HCT116 (cell line): ENCODE measurements around the gene SERGEF. TPM values are rescaled to one million over a fixed set of nuclear protein-coding genes. Genes with fewer than 3 reads are reported as not detected.

ENCODE experiments used
- ATAC-seq: fragments of 200-7000 bp; cut with Tn5 transposase; 2 replicates; pipeline ENCODE4 v1.9.1; 2020; ENCODE audit warnings: mild to moderate bottlenecking, moderate library complexity
- BruUV-seq: library from RNA; stranded (reverse); fragments of 400-500 nt; replicated peaks from 2 replicates; lab custom pipeline; 2021; lab: Mats Ljungman, UMichigan
- CTCF ChIA-PET: fragments of 300-600 bp; sonication (Branson Sonifier 250); formaldehyde crosslinking; loops from one replicate; lab custom pipeline; 2021; ENCODE audit warnings: antibody characterized with exemption; lab: Charles Lee
- POLR2A ChIA-PET: fragments of 300-600, 350-600 bp; sonication (Branson Sonifier 250); formaldehyde crosslinking; loops from one replicate; lab custom pipeline; 2021; ENCODE audit warnings: antibody characterized with exemption; lab: Charles Lee
- RAD21 ChIA-PET, 2 experiments: fragments of 300-600 bp; sonication (Branson Sonifier 250); formaldehyde crosslinking; loops; one replicate each; lab custom pipeline; 2023; ENCODE audit warnings: low total read pairs in 2 of 2; ENCODE audit not compliant: uncharacterized antibody in 2 of 2, unreplicated experiment in 2 of 2, low non-redundant PET in 1 of 2; lab: Charles Lee
- DNase-seq: peaks from one replicate; pipeline ENCODE4 v3.0.0-alpha.2; 2010; ENCODE audit warnings: low read depth, low spot score
- H2AFZ ChIP-seq: fragments of 200-600 bp; shearing (Covaris generic), sonication (generic); 2 replicates; pipeline ENCODE4 v1.6.1; 2017; ENCODE audit warnings: low read depth, mixed run types, mixed read lengths, antibody characterized with exemption, low read length; ENCODE audit not compliant: poor library complexity, severe bottlenecking
- H3K27ac ChIP-seq: 2 replicates; pipeline ENCODE4 v1.5.1; 2012; ENCODE audit warnings: low read depth, low read length
- H3K27me3 ChIP-seq: fragments of 200-600 bp; sonication (generic); 2 replicates; pipeline ENCODE4 v1.6.1; 2016; ENCODE audit warnings: mixed run types, low read length, mixed read lengths; ENCODE audit not compliant: insufficient read depth
- H3K36me3 ChIP-seq, 2 experiments: fragments of 200-500 bp in 1 of 2; fragments of 200-600 bp in 1 of 2; sonication (Bioruptor generic) in 1 of 2; sonication (generic) in 1 of 2; 2 replicates each; pipeline versions ENCODE4 v1.5.1 to v1.6.1; 2014 to 2016; ENCODE audit warnings: low read length in 2 of 2, inconsistent platforms in 1 of 2, mixed read lengths in 1 of 2, mixed run types in 1 of 2; ENCODE audit not compliant: insufficient read depth in 2 of 2, control insufficient read depth in 1 of 2
- H3K4me1 ChIP-seq, 2 experiments: fragments of 200-600 bp in 1 of 2; sonication (generic) in 1 of 2; 2 replicates each; pipeline versions ENCODE4 v1.5.1 to v1.6.1; 2012 to 2017; ENCODE audit warnings: low read length in 2 of 2, inconsistent platforms in 1 of 2, mild to moderate bottlenecking in 1 of 2, mixed read lengths in 1 of 2, mixed run types in 1 of 2, moderate library complexity in 1 of 2; ENCODE audit not compliant: insufficient read depth in 2 of 2, control insufficient read depth in 1 of 2
- H3K4me2 ChIP-seq: fragments of 200-600 bp; sonication (generic); 2 replicates; pipeline ENCODE4 v1.6.1; 2017; ENCODE audit warnings: mixed run types, low read length, mixed read lengths
- H3K4me3 ChIP-seq, 2 experiments: fragments of 200-600 bp in 1 of 2; sonication (generic) in 1 of 2; replicated peaks in 1 of 2; 2 replicates each; pipeline ENCODE4 v1.5.1; 2011 to 2016; ENCODE audit warnings: low read length in 2 of 2, control low read depth in 1 of 2, low read depth in 1 of 2, mild to moderate bottlenecking in 1 of 2, mixed read lengths in 1 of 2, mixed run types in 1 of 2
- H3K79me2 ChIP-seq: fragments of 200-600 bp; sonication (generic); 2 replicates; pipeline ENCODE4 v1.6.1; 2017; ENCODE audit warnings: mild to moderate bottlenecking, mixed run types, low read length, moderate library complexity, mixed read lengths; ENCODE audit not compliant: insufficient read depth
- H3K9ac ChIP-seq: fragments of 200-600 bp; sonication (generic); 2 replicates; pipeline ENCODE4 v1.6.1; 2016; ENCODE audit warnings: low read length, mixed read lengths
- H3K9me2 ChIP-seq: fragments of 200-600 bp; sonication (generic), shearing (Covaris generic); 2 replicates; pipeline ENCODE4 v1.6.1; 2017; ENCODE audit warnings: mixed run types, mild to moderate bottlenecking, moderate library complexity; ENCODE audit not compliant: insufficient read depth
- H3K9me3 ChIP-seq, 2 experiments: fragments of 200-500 bp in 1 of 2; fragments of 200-600 bp in 1 of 2; sonication (Bioruptor generic) in 1 of 2; sonication (generic) in 1 of 2; 2 replicates each; pipeline ENCODE4 v1.6.1; 2014 to 2017; ENCODE audit warnings: low read length in 2 of 2, mixed read lengths in 2 of 2, inconsistent platforms in 1 of 2, low read depth in 1 of 2, mild to moderate bottlenecking in 1 of 2, mixed run types in 1 of 2, moderate library complexity in 1 of 2; ENCODE audit not compliant: control insufficient read depth in 1 of 2, insufficient read depth in 1 of 2
- H4K20me1 ChIP-seq: fragments of 200-600 bp; sonication (generic), shearing (Covaris generic); 2 replicates; pipeline ENCODE4 v1.6.1; 2017; ENCODE audit warnings: mixed run types, mild to moderate bottlenecking, moderate library complexity; ENCODE audit not compliant: insufficient read depth
- CEBPB ChIP-seq: IDR thresholded peaks from 2 replicates; pipeline ENCODE4 v1.6.1; 2012; ENCODE audit warnings: low read depth
- ELF1 ChIP-seq: IDR thresholded peaks from 2 replicates; pipeline ENCODE4 v1.6.1; 2012; ENCODE audit warnings: low read depth, borderline replicate concordance
- EZH2phosphoT487 ChIP-seq: fragments of 200-600 bp; IDR thresholded peaks from 2 replicates; pipeline ENCODE4 v1.6.1; 2018; ENCODE audit warnings: antibody characterized with exemption, borderline replicate concordance
- FOSL1 ChIP-seq: IDR thresholded peaks from 2 replicates; pipeline ENCODE4 v1.6.1; 2012; ENCODE audit warnings: low read depth
- POLR2A ChIP-seq: IDR thresholded peaks from 2 replicates; pipeline ENCODE4 v1.7.0; 2011; ENCODE audit warnings: borderline replicate concordance; ENCODE audit not compliant: insufficient read depth, insufficient read length; ENCODE audit errors: extremely low read depth
- POLR2AphosphoS5 ChIP-seq: IDR thresholded peaks from 2 replicates; pipeline ENCODE4 v1.6.1; 2011; ENCODE audit warnings: mild to moderate bottlenecking, low read depth, low read length, moderate library complexity
- SIN3A ChIP-seq: IDR thresholded peaks from 2 replicates; pipeline ENCODE4 v1.6.1; 2012; ENCODE audit warnings: low read depth
- SRF ChIP-seq: IDR thresholded peaks from 2 replicates; pipeline ENCODE4 v1.6.1; 2012; ENCODE audit warnings: low read depth
- TCF7L2 ChIP-seq: IDR thresholded peaks from 2 replicates; pipeline ENCODE4 v1.7.0; 2011; ENCODE audit warnings: borderline replicate concordance, inconsistent platforms; ENCODE audit not compliant: insufficient read depth, insufficient read length; ENCODE audit errors: extremely low read depth
- intact Hi-C: fragments of 100-400 bp; cut with micrococcal nuclease; formaldehyde crosslinking; loops from 2 replicates; pipeline ENCODE4 v1.10.0; 2022
- total RNA-seq: library from RNA; stranded (reverse); gene quantifications from one replicate; pipeline ENCODE4 v1.2.1, GENCODE V29; 2021; ENCODE audit not compliant: unreplicated experiment
- TF ChIP-seq, protein P1 (sequence below), 3 experiments: fragments of 200-600 bp in 1 of 3; sonication (generic) in 1 of 3; IDR thresholded peaks in 2 of 3; conservative IDR thresholded peaks in 1 of 3; 2 replicates each; pipeline ENCODE4 v1.5.1; 2012 to 2017; ENCODE audit warnings: low read depth in 2 of 3, low read length in 2 of 3, antibody characterized with exemption in 1 of 3, borderline replicate concordance in 1 of 3, control low read depth in 1 of 3, mild to moderate bottlenecking in 1 of 3, mixed read lengths in 1 of 3, mixed run types in 1 of 3, moderate library complexity in 1 of 3; ENCODE audit not compliant: insufficient read depth in 1 of 3

Gene SERGEF
- total RNA-seq, 1 experiment from 2014 or later: 32.8 TPM

DNA sequence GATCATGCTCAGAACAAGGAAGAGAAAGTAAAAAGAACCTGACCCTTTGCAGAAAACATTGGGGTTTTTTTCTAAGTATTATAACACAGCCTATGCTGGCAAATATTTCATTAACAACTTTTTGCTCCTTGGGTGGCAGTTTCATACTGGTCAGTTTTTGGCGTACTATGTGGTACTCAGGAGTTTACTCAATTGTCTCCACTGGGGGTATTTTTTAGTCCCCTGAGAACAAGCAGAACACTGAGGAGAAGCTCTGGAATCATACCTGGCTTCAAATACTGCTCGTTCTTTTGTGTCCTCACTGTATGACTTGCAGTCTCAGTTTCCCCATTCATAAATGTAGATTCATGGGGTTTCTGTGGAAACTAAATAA lies 90.4 kb downstream of the SERGEF start:
- Histone ChIP-seq H3K9ac (no peak overlapping the region), H3K9me2 (no peaks in the 10 kb centered on the region), H3K36me3 (no peaks in the 10 kb centered on the region), H3K9me3 (no peaks in the 10 kb centered on the region), H3K27me3 (no peaks in the 10 kb centered on the region), H4K20me1 (no peaks in the 10 kb centered on the region), H3K4me1 (no peaks in the 10 kb centered on the region), H3K27ac (no peak overlapping the region), H3K4me2 (no peak overlapping the region), H3K4me3 (no peak overlapping the region), H2AFZ (no peak overlapping the region), H3K79me2 (no peaks in the 10 kb centered on the region)
- CTCF ChIA-PET: no interaction called here
- ATAC-seq: no peak
- BruUV-seq: no TSS peak
- no peak for TF ChIP-seq ELF1
- no peak for TF ChIP-seq TCF7L2
- TF ChIP-seq CEBPB: no peak
- TF ChIP-seq EZH2phosphoT487: no peak
- no peak for TF ChIP-seq POLR2AphosphoS5
- TF ChIP-seq SIN3A: no peak
- no peak for TF ChIP-seq FOSL1
- TF ChIP-seq SRF: no peak
- TF ChIP-seq, protein P1, sequence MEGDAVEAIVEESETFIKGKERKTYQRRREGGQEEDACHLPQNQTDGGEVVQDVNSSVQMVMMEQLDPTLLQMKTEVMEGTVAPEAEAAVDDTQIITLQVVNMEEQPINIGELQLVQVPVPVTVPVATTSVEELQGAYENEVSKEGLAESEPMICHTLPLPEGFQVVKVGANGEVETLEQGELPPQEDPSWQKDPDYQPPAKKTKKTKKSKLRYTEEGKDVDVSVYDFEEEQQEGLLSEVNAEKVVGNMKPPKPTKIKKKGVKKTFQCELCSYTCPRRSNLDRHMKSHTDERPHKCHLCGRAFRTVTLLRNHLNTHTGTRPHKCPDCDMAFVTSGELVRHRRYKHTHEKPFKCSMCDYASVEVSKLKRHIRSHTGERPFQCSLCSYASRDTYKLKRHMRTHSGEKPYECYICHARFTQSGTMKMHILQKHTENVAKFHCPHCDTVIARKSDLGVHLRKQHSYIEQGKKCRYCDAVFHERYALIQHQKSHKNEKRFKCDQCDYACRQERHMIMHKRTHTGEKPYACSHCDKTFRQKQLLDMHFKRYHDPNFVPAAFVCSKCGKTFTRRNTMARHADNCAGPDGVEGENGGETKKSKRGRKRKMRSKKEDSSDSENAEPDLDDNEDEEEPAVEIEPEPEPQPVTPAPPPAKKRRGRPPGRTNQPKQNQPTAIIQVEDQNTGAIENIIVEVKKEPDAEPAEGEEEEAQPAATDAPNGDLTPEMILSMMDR (IDR thresholded peaks at IDR 0.05 in 2 of 3, conservative IDR thresholded peaks at IDR 0.05 in 1 of 3; ENCODE audit: borderline replicate concordance in 1 of 3, insufficient read depth in 1 of 3, low read depth in 2 of 3, low read length in 2 of 3): no peak
- no peak for TF ChIP-seq POLR2A
- POLR2A ChIA-PET: no interaction called here
- no peak for DNase-seq
- RAD21 ChIA-PET: no interaction called here
- intact Hi-C loops: no loop called here
